22Rv1 (cell line): ENCODE data around the gene ZNF804A.

Source experiments
- CTCF ChIP-seq: fragments of 450-650 bp; IDR thresholded peaks from 2 replicates; pipeline ENCODE4 v1.5.1; 2017; ENCODE audit warnings: mild to moderate bottlenecking
- ZFX ChIP-seq: fragments of 450-650 bp; IDR thresholded peaks from 2 replicates; pipeline ENCODE4 v1.6.1; 2017; ENCODE audit warnings: antibody characterized with exemption, borderline replicate concordance

GRCh38 chr2:184696644-184697043 lies 98.3 kb downstream of the ZNF804A start:
- TF ChIP-seq CTCF: no peak
- no peak for TF ChIP-seq ZFX
